Mesendoderm (in vitro differentiated cells): Measurements from ENCODE around the gene BCAS2.

ENCODE experiments used
- DNase-seq: peaks from one replicate; pipeline ENCODE4 v3.0.0; 2013
- H2AK5ac ChIP-seq: 2 replicates; pipeline ENCODE4 v1.6.1; 2013; ENCODE audit warnings: low read length, inconsistent platforms
- H2BK120ac ChIP-seq: 2 replicates; pipeline ENCODE4 v1.6.1; 2013; ENCODE audit warnings: low read depth, mild to moderate bottlenecking, low read length, moderate library complexity, mixed read lengths
- H2BK15ac ChIP-seq: replicated peaks from 2 replicates; pipeline ENCODE4 v1.6.1; 2013; ENCODE audit warnings: low read depth, mild to moderate bottlenecking, moderate library complexity
- H2BK5ac ChIP-seq: 2 replicates; pipeline ENCODE4 v1.6.1; 2013; ENCODE audit warnings: low read length, inconsistent platforms
- H3K18ac ChIP-seq: 2 replicates; pipeline ENCODE4 v1.6.1; 2013; ENCODE audit warnings: mild to moderate bottlenecking, low read length, mixed read lengths
- H3K23ac ChIP-seq: one replicate; pipeline ENCODE4 v1.6.1; 2013; ENCODE audit warnings: low read length
- H3K27ac ChIP-seq: 2 replicates; pipeline ENCODE4 v1.5.1; 2013; ENCODE audit warnings: low read depth, mild to moderate bottlenecking, inconsistent platforms, low read length, moderate library complexity
- H3K27me3 ChIP-seq: 2 replicates; pipeline ENCODE4 v1.6.1; 2013; ENCODE audit warnings: low read length, control low read depth, mild to moderate bottlenecking, inconsistent platforms; ENCODE audit not compliant: insufficient read depth, poor library complexity
- H3K36me3 ChIP-seq: 2 replicates; pipeline ENCODE4 v1.6.1; 2013; ENCODE audit warnings: low read length, inconsistent platforms; ENCODE audit not compliant: control insufficient read depth, insufficient read depth
- H3K4ac ChIP-seq: one replicate; pipeline ENCODE4 v1.6.1; 2013; ENCODE audit warnings: low read depth, mild to moderate bottlenecking, low read length, moderate library complexity
- H3K4me1 ChIP-seq: 2 replicates; pipeline ENCODE4 v1.6.1; 2013; ENCODE audit warnings: low read depth, low read length, inconsistent platforms; ENCODE audit not compliant: control insufficient read depth
- H3K4me2 ChIP-seq: 2 replicates; pipeline ENCODE4 v1.6.1; 2013; ENCODE audit warnings: low read length
- H3K4me3 ChIP-seq: 2 replicates; pipeline ENCODE4 v1.5.1; 2013; ENCODE audit warnings: mild to moderate bottlenecking, low read length
- H3K56ac ChIP-seq: one replicate; pipeline ENCODE4 v1.6.1; 2013; ENCODE audit warnings: low read length
- H3K79me1 ChIP-seq: 2 replicates; pipeline ENCODE4 v1.6.1; 2013; ENCODE audit warnings: low read length, inconsistent platforms
- H3K79me2 ChIP-seq: 2 replicates; pipeline ENCODE4 v1.6.1; 2013; ENCODE audit warnings: mild to moderate bottlenecking, low read length; ENCODE audit not compliant: control insufficient read depth, insufficient read depth
- H3K9ac ChIP-seq: 2 replicates; pipeline ENCODE4 v1.6.1; 2013; ENCODE audit warnings: low read length, inconsistent platforms
- H4K5ac ChIP-seq: one replicate; pipeline ENCODE4 v1.6.1; 2013; ENCODE audit warnings: low read length
- H4K8ac ChIP-seq: one replicate; pipeline ENCODE4 v1.6.1; 2013; ENCODE audit warnings: low read depth, mild to moderate bottlenecking, control low read depth, low read length, moderate library complexity
- WGBS: extraction: QIAGEN DNeasy Blood & Tissue Kit; methylation state at CpG from one replicate; pipeline ENCODE4 v1.1.7; 2013; ENCODE audit warnings: low lambda C conversion rate, missing lambda C conversion rate; ENCODE audit not compliant: insufficient coverage; ENCODE audit errors: extremely low coverage; 5-methylcytosine and 5-hydroxymethylcytosine counted together

The BCAS2 gene

GRCh38 chr1:114547076-114547475, 34.3 kb downstream of the BCAS2 start:
- Histone ChIP-seq H4K8ac (no peak overlapping the region), H3K4ac (no peak overlapping the region), H2BK15ac (no peak overlapping the region), H3K79me1 (no peaks in the 10 kb centered on the region), H3K23ac (no peak overlapping the region), H3K4me2 (no peak overlapping the region), H3K9ac (no peak overlapping the region), H3K79me2 (no peaks in the 10 kb centered on the region), H3K18ac (no peak overlapping the region), H3K36me3 (no peaks in the 10 kb centered on the region), H3K56ac (no peak overlapping the region), H4K5ac (no peak overlapping the region), H3K4me1 (no peaks in the 10 kb centered on the region), H3K4me3 (no peak overlapping the region), H3K27me3 (no peaks in the 10 kb centered on the region), H2BK5ac (no peak overlapping the region), H2BK120ac (no peak overlapping the region), H3K27ac (no peak overlapping the region), H2AK5ac (no peak overlapping the region)
- no peak for DNase-seq
- no CpG with 5 or more reads among the region's 1 CpG for WGBS

DNA sequence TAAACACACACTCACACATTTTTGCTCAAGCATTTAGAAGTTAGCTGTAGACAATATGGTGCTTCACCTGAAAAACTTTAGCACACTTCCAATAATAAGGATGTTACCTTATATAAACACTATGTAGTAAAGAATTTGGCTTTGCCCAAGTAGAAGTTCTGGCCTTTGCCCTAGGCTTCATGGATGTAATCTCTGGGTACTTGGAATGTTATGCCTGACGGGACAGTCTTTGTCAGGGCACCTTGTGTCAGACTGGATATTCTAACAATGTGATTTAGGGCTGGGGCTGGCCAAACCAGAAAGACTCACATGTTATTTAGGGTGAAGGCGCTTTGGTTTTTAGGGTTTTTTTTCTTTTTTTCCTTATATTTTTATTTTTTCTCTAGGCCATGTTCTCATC, 35.6 kb downstream of the BCAS2 start:
- no peaks in the 10 kb centered on the region for H3K4me1 ChIP-seq
- no peak overlapping the region for H2BK120ac ChIP-seq
- no peaks in the 10 kb centered on the region for H3K79me2 ChIP-seq
- H3K4me2 ChIP-seq, result no peak overlapping the region
- no peak overlapping the region for H4K5ac ChIP-seq
- H4K8ac ChIP-seq, result no peak overlapping the region
- H3K27ac ChIP-seq, result no peak overlapping the region
- no peak overlapping the region for H3K9ac ChIP-seq
- H3K23ac ChIP-seq, result no peak overlapping the region
- H3K56ac ChIP-seq, result no peak overlapping the region
- H3K4me3 ChIP-seq, result no peak overlapping the region
- H2AK5ac ChIP-seq, result no peak overlapping the region
- H2BK15ac ChIP-seq, result no peak overlapping the region
- H3K4ac ChIP-seq, result no peak overlapping the region
- no peaks in the 10 kb centered on the region for H3K79me1 ChIP-seq
- H2BK5ac ChIP-seq, result no peak overlapping the region
- WGBS, result no CpG with 5 or more reads among the region's 2 CpGs
- no peaks in the 10 kb centered on the region for H3K36me3 ChIP-seq
- no peak for DNase-seq
- no peak overlapping the region for H3K18ac ChIP-seq
- no peaks in the 10 kb centered on the region for H3K27me3 ChIP-seq

DNA sequence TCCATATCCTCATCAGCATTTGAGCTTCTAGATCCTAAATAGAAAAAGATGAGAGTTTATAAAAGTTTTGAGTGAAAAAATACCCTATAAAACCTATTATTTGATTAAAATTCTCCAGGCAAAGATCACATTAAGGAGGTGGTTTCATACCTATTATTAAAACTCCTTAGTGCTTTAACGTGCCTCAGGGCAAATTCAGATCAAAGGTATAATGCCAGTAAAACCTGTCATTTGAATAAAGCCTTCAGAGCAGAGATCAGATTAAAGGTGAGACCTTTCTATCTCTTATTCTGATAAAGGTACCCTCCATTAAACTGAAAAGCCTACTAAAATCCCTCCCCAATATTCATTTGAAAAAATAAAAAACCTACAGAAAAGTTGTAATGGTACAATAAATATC, 36.1 kb downstream of the BCAS2 start:
- Histone ChIP-seq H3K56ac (no peak overlapping the region), H3K18ac (no peak overlapping the region), H2BK15ac (no peak overlapping the region), H3K36me3 (no peaks in the 10 kb centered on the region), H3K4me1 (no peaks in the 10 kb centered on the region), H3K4me2 (no peak overlapping the region), H4K8ac (no peak overlapping the region), H3K79me2 (no peaks in the 10 kb centered on the region), H3K79me1 (no peaks in the 10 kb centered on the region), H3K9ac (no peak overlapping the region), H3K27me3 (no peaks in the 10 kb centered on the region), H3K27ac (no peak overlapping the region), H3K4ac (no peak overlapping the region), H2BK5ac (no peak overlapping the region), H3K23ac (no peak overlapping the region), H2AK5ac (no peak overlapping the region), H4K5ac (no peak overlapping the region), H2BK120ac (no peak overlapping the region), H3K4me3 (no peak overlapping the region)
- no CpG with 5 or more reads among the region's 1 CpG for WGBS
- no peak for DNase-seq

- H3K27me3 ChIP-seq, result no peaks in the 10 kb centered on the region
- no peak overlapping the region for H3K9ac ChIP-seq
- H3K18ac ChIP-seq, result no peak overlapping the region
- no peak overlapping the region for H2BK15ac ChIP-seq
- H4K8ac ChIP-seq, result no peak overlapping the region
- H3K36me3 ChIP-seq, result no peaks in the 10 kb centered on the region
- no peak overlapping the region for H3K56ac ChIP-seq
- H3K4me3 ChIP-seq, result no peak overlapping the region
- H2AK5ac ChIP-seq, result no peak overlapping the region
- no peak overlapping the region for H2BK5ac ChIP-seq
- DNase-seq, result no peak
- H3K4me2 ChIP-seq, result no peak overlapping the region
- no peak overlapping the region for H3K23ac ChIP-seq
- H3K4me1 ChIP-seq, result no peaks in the 10 kb centered on the region
- H4K5ac ChIP-seq, result no peak overlapping the region
- H3K79me1 ChIP-seq, result no peaks in the 10 kb centered on the region
- H3K4ac ChIP-seq, result no peak overlapping the region
- no peaks in the 10 kb centered on the region for H3K79me2 ChIP-seq
- no CpG with 5 or more reads among the region's 6 CpGs for WGBS
- H3K27ac ChIP-seq, result no peak overlapping the region
- no peak overlapping the region for H2BK120ac ChIP-seq
Observed at GRCh38 chr1:114540821-114541220, 40.6 kb downstream of the BCAS2 start.

DNA sequence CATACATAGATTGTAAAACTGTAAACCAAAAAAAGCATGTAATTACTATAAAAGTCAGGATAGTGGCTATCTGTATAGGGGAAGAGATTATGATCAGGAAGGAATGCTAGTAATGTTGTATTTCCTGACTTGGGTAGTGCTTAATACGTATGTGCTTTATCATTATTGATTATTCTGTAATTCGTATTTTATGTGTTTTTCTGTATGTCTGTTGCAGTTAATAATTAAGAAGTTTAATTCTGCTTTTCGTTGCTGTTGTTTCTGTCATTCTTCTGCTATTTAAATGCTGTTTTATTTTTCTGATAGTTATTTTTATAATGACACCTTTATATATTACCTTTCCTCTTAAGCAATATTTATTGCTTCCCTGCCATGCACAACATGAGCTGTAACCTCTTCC, 41.1 kb downstream of the BCAS2 start:
- H2BK120ac ChIP-seq, result no peak overlapping the region
- H3K4ac ChIP-seq, result no peak overlapping the region
- WGBS, result no CpG with 5 or more reads among the region's 3 CpGs
- no peaks in the 10 kb centered on the region for H3K4me1 ChIP-seq
- DNase-seq, result no peak
- no peak overlapping the region for H3K9ac ChIP-seq
- H3K79me2 ChIP-seq, result no peaks in the 10 kb centered on the region
- H3K18ac ChIP-seq, result no peak overlapping the region
- H3K36me3 ChIP-seq, result no peaks in the 10 kb centered on the region
- no peak overlapping the region for H2BK15ac ChIP-seq
- H3K79me1 ChIP-seq, result no peaks in the 10 kb centered on the region
- H2BK5ac ChIP-seq, result no peak overlapping the region
- H3K4me2 ChIP-seq, result no peak overlapping the region
- H3K27ac ChIP-seq, result no peak overlapping the region
- no peak overlapping the region for H4K5ac ChIP-seq
- H4K8ac ChIP-seq, result no peak overlapping the region
- H3K23ac ChIP-seq, result no peak overlapping the region
- H3K27me3 ChIP-seq, result no peaks in the 10 kb centered on the region
- no peak overlapping the region for H3K56ac ChIP-seq
- no peak overlapping the region for H2AK5ac ChIP-seq
- no peak overlapping the region for H3K4me3 ChIP-seq

GRCh38 chr1:114536043-114536442, 45.4 kb downstream of the BCAS2 start:
- Histone ChIP-seq H3K4me1 (no peaks in the 10 kb centered on the region), H2BK15ac (no peak overlapping the region), H3K18ac (no peak overlapping the region), H3K79me1 (no peaks in the 10 kb centered on the region), H3K27me3 (no peaks in the 10 kb centered on the region), H4K8ac (no peak overlapping the region), H3K4me3 (no peak overlapping the region), H3K56ac (no peak overlapping the region), H4K5ac (no peak overlapping the region), H3K9ac (no peak overlapping the region), H3K4ac (no peak overlapping the region), H3K4me2 (no peak overlapping the region), H2BK5ac (no peak overlapping the region), H3K23ac (no peak overlapping the region), H3K27ac (no peak overlapping the region), H2AK5ac (no peak overlapping the region), H3K36me3 (no peaks in the 10 kb centered on the region), H3K79me2 (no peaks in the 10 kb centered on the region), H2BK120ac (no peak overlapping the region)
- no CpG with 5 or more reads among the region's 7 CpGs for WGBS
- no peak for DNase-seq
